GM12878 (cell line): ENCODE data around the gene ARHGAP9. TPM values are rescaled to one million over a fixed set of nuclear protein-coding genes. Genes with fewer than 3 reads are reported as not detected.

Experiments used
- ATAC-seq: fragments of 200-7000 bp; cut with Tn5 transposase; 3 replicates; pipeline ENCODE4 v1.9.1; 2020; ENCODE audit warnings: mild to moderate bottlenecking, moderate library complexity
- BruUV-seq: library from RNA; stranded (reverse); fragments of 400-500 nt; replicated peaks from 2 replicates; lab custom pipeline; 2021; lab: Mats Ljungman, UMichigan
- CTCF ChIA-PET: fragments of 300-600 bp; sonication (Branson Sonifier 250); formaldehyde crosslinking; extraction: SDS; loops from one replicate; lab custom pipeline; 2021; ENCODE audit warnings: inconsistent platforms; lab: Yijun Ruan, JAX
- POLR2A ChIA-PET: fragments of 350-600 bp; formaldehyde crosslinking; extraction: SDS; loops from one replicate; lab custom pipeline; 2021; ENCODE audit warnings: inconsistent platforms; lab: Charles Lee
- RAD21 ChIA-PET: fragments of 300-600 bp; sonication (Branson Sonifier 250); formaldehyde crosslinking; loops from one replicate; lab custom pipeline; 2023; ENCODE audit warnings: antibody characterized with exemption; ENCODE audit not compliant: unreplicated experiment; lab: Charles Lee
- SMC1A ChIA-PET: fragments of 300-600 bp; sonication (Branson Sonifier 250); formaldehyde crosslinking; loops from one replicate; lab custom pipeline; 2023; ENCODE audit not compliant: unreplicated experiment, uncharacterized antibody; lab: Charles Lee
- DNase-seq: peaks from one replicate; pipeline ENCODE4 v3.0.0-alpha.2; 2011; ENCODE audit warnings: low read depth, low spot score
- FAIRE-seq: peaks from 3 replicates; lab custom pipeline; 2011; peaks lifted over from hg19 to GRCh38; lab: Jason Lieb, UNC
- H2AFZ ChIP-seq: 2 replicates; pipeline ENCODE4 v1.6.0; 2011; ENCODE audit warnings: low read depth, low read length, control low read depth; ENCODE audit not compliant: control insufficient read depth
- H3K27ac ChIP-seq: 2 replicates; pipeline ENCODE4 v1.5.1; 2011; ENCODE audit warnings: control low read depth; ENCODE audit not compliant: control insufficient read depth, insufficient read depth
- H3K27me3 ChIP-seq, 2 experiments: replicated peaks in 1 of 2; 2 replicates each; pipeline versions ENCODE4 v1.6.0 to v1.6.1; 2011; ENCODE audit warnings: low read length in 1 of 2; ENCODE audit not compliant: control insufficient read depth in 2 of 2, insufficient read depth in 2 of 2
- H3K36me3 ChIP-seq, 2 experiments: 2 replicates each; pipeline ENCODE4 v1.5.1; 2011; ENCODE audit warnings: low read length in 1 of 2; ENCODE audit not compliant: control insufficient read depth in 2 of 2, insufficient read depth in 2 of 2
- H3K4me1 ChIP-seq: 2 replicates; pipeline ENCODE4 v1.6.1; 2011; ENCODE audit warnings: mild to moderate bottlenecking, low read length, moderate library complexity, mixed read lengths; ENCODE audit not compliant: control insufficient read depth, insufficient read depth
- H3K4me2 ChIP-seq: 2 replicates; pipeline ENCODE4 v1.6.0; 2011; ENCODE audit warnings: control low read depth; ENCODE audit not compliant: control insufficient read depth, insufficient read depth
- H3K4me3 ChIP-seq: fragments of 200-600 bp; sonication (generic); 2 replicates; pipeline ENCODE4 v1.5.1; 2016
- H3K79me2 ChIP-seq: 2 replicates; pipeline ENCODE4 v1.6.0; 2011; ENCODE audit warnings: low read length; ENCODE audit not compliant: control insufficient read depth, insufficient read depth
- H3K9ac ChIP-seq: 2 replicates; pipeline ENCODE4 v1.8.0; 2011; ENCODE audit warnings: low read length, control low read depth, mixed read lengths; ENCODE audit not compliant: control insufficient read depth, insufficient read depth
- H3K9me3 ChIP-seq: replicated peaks from 3 replicates; pipeline ENCODE4 v1.5.1; 2011; ENCODE audit warnings: mild to moderate bottlenecking, low read length; ENCODE audit not compliant: control insufficient read depth, insufficient read depth
- H4K20me1 ChIP-seq: 2 replicates; pipeline ENCODE4 v1.6.0; 2011; ENCODE audit not compliant: control insufficient read depth, insufficient read depth
- CBX3 ChIP-seq: fragments of 200-600 bp; sonication (generic); IDR thresholded peaks from 2 replicates; pipeline ENCODE4 v1.6.1; 2016; ENCODE audit warnings: low read depth, borderline replicate concordance
- EED ChIP-seq: sonication (generic); IDR thresholded peaks from 2 replicates; pipeline ENCODE4 v1.6.1; 2016; ENCODE audit warnings: antibody characterized with exemption, low read depth
- HDGF ChIP-seq: fragments of 450-650 bp; IDR thresholded peaks from 2 replicates; pipeline ENCODE4 v1.6.1; 2016; ENCODE audit warnings: antibody characterized with exemption
- IKZF1 ChIP-seq: fragments of 450-650 bp; conservative IDR thresholded peaks from 2 replicates; pipeline ENCODE4 v1.6.1; 2017; ENCODE audit warnings: antibody characterized with exemption, mild to moderate bottlenecking
- LARP7 ChIP-seq: fragments of 450-650 bp; IDR thresholded peaks from 2 replicates; pipeline ENCODE4 v1.6.1; 2017; ENCODE audit warnings: mild to moderate bottlenecking
- MEF2B ChIP-seq: fragments of 450-650 bp; IDR thresholded peaks from 2 replicates; pipeline ENCODE4 v1.6.1; 2018; ENCODE audit warnings: mild to moderate bottlenecking, moderate library complexity; ENCODE audit not compliant: partially characterized antibody, poor library complexity, severe bottlenecking
- NFYA ChIP-seq: IDR thresholded peaks from 2 replicates; pipeline ENCODE4 v1.6.1; 2011; ENCODE audit warnings: low read depth, mild to moderate bottlenecking, low read length, improper control_type of control experiment, borderline replicate concordance
- POU2F2 ChIP-seq: IDR thresholded peaks from 3 replicates; pipeline ENCODE4 v1.6.1; 2011; ENCODE audit warnings: low read depth, mild to moderate bottlenecking, low read length, borderline replicate concordance
- SMC3 ChIP-seq: IDR thresholded peaks from 2 replicates; pipeline ENCODE4 v1.6.1; 2011; ENCODE audit warnings: low read length, improper control_type of control experiment, borderline replicate concordance
- STAT1 ChIP-seq: fragments of 450-650 bp; conservative IDR thresholded peaks from 2 replicates; pipeline ENCODE4 v1.6.1; 2014; ENCODE audit warnings: antibody characterized with exemption, mild to moderate bottlenecking
- WGBS: methylation state at CpG from one replicate; pipeline ENCODE4 v1.1.6; 2016; ENCODE audit warnings: low lambda C conversion rate; ENCODE audit not compliant: insufficient replicate concordance, insufficient coverage; ENCODE audit errors: missing lambda C conversion rate; 5-methylcytosine and 5-hydroxymethylcytosine counted together
- in situ Hi-C: fragments of 300-500 bp; cut with MboI; formaldehyde crosslinking; loops from 9 replicates; pipeline ENCODE4 v1.14.3; 2018; ENCODE audit warnings: mixed read lengths
- intact Hi-C: fragments of 100-400 bp; cut with micrococcal nuclease; formaldehyde crosslinking; loops from one replicate; pipeline ENCODE4 v1.14.2; 2022; ENCODE audit not compliant: unreplicated experiment
- polyA plus RNA-seq, 11 experiments: library from polyadenylated mRNA; depleted of rRNA in 4 of 11; unstranded in 6 of 11; stranded (reverse) in 5 of 11; fragments of >200 nt; fragmentation: Nextera tagmentation in 4 of 11; fragmentation: Illumina TruSeq in 1 of 11; extraction: Ambion mirVana in 4 of 11; extraction: Trizol in 1 of 11; gene quantifications; 1 replicate in 1 of 11; 2 replicates in 10 of 11; pipeline versions ENCODE4 v1.2.1 to v1.2.3, GENCODE V29; 2011 to 2016; ENCODE audit warnings: inconsistent platforms in 2 of 11, missing spikeins in 2 of 11, low read depth in 1 of 11
- total RNA-seq, 4 experiments: library from RNA; depleted of rRNA in 3 of 4; stranded (reverse); fragments of >200 nt in 3 of 4; fragmentation: Illumina TruSeq in 1 of 4; extraction: Trizol in 1 of 4; gene quantifications; 2 replicates each; pipeline versions ENCODE4 v1.2.1 to v1.2.3, GENCODE V29; 2013 to 2021
- TF ChIP-seq, protein P1 (sequence below): IDR thresholded peaks from 2 replicates; pipeline ENCODE4 v1.6.1; 2011; ENCODE audit warnings: borderline replicate concordance, low read depth, mild to moderate bottlenecking, moderate library complexity, low read length; ENCODE audit not compliant: insufficient read depth, poor library complexity, severe bottlenecking
- TF ChIP-seq, protein P2 (sequence below): IDR thresholded peaks from 2 replicates; pipeline ENCODE4 v1.6.1; 2012; ENCODE audit warnings: low read depth, low read length, improper control_type of control experiment
- TF ChIP-seq, protein P3 (sequence below): fragments of 450-650 bp; IDR thresholded peaks from 2 replicates; pipeline ENCODE4 v1.6.1; 2017; ENCODE audit warnings: mild to moderate bottlenecking
- TF ChIP-seq, protein P4 (sequence below): fragments of 450-650 bp; IDR thresholded peaks from 2 replicates; pipeline ENCODE4 v1.6.1; 2016; ENCODE audit warnings: mild to moderate bottlenecking

ARHGAP9 gene
- total and polyA plus RNA-seq, 10 of the 15 experiments (the other 5 are each of a cell fraction or from before 2014, with no cell fraction given) = 19.5 to 102 (median 76.8) TPM

DNA sequence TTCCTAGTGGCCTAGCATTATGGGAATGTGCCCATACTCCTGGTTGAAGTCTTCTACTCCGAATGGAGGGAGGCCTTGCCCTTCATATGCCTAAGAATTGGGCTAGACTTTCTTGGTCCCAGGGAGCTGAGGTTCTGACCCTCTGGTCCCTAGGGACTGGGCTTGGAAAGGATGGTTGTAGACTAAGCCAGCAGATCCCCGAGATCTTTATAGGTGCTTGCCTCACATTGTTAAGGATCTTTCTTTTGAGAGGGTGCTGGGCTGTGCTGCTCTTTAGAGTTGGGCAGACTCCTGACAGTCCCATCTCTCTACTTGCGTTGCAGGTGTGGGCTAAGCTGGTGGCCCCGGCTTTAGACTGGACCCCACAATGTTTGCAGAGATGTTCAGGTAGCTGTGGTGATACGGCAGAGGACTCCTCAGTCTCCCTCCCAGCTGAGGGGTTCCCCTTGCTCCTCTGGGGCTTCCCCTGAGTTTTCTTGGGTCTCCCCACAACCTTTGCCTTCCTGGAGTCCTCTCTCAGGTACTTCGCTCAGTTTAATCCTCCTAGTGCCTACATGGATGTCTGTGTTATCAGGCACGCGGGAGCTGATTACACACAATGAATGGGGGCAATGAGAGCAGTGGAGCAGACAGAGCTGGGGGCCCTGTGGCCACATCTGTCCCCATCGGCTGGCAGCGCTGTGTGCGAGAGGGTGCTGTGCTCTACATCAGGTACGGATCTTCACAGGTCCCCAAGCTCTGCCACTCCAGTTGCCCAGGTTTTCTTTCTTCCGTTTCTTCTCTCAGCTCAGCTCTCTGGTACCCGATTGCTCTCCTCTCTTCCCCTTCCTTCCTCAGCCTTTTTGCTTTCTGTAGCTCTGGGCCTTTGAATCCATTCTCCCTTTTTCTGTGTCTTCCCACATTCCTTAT, 44.3 kb upstream of the ARHGAP9 start:
- H2AFZ ChIP-seq = no peak overlapping the region
- H3K79me2 ChIP-seq = peaks cover 36% of the 10 kb centered on the region
- CTCF ChIA-PET = interaction anchor here (0.6 to 2.6 kb wide), 13 partner anchors 8 to 767 kb away, joined by 3 to 16 read pairs (median 4); partner anchors contain the start of genes B4GALNT1 and GLI1
- peaks cover 13 to 17% of the 10 kb centered on the region in 2 experiments for H3K36me3 ChIP-seq
- H3K27me3 ChIP-seq = no peaks in the 10 kb centered on the region
- H3K9me3 ChIP-seq = no peaks in the 10 kb centered on the region
- peak overlapping the region; percentile 87 for H3K27ac ChIP-seq
- no peaks in the 10 kb centered on the region for H4K20me1 ChIP-seq
- WGBS = 50% methylated on average over 14 of the region's 14 CpGs
- peak; percentile 81 for FAIRE-seq
- SMC1A ChIA-PET = interaction anchor here (0.6 to 1.9 kb wide), 7 partner anchors 9 to 111 kb away, joined by 3 to 9 read pairs (median 3); partner anchors contain the start of gene INHBE
- ATAC-seq = no peak
- TF ChIP-seq MEF2B = peak; percentile 81
- TF ChIP-seq EED = no peak
- TF ChIP-seq, protein P1, sequence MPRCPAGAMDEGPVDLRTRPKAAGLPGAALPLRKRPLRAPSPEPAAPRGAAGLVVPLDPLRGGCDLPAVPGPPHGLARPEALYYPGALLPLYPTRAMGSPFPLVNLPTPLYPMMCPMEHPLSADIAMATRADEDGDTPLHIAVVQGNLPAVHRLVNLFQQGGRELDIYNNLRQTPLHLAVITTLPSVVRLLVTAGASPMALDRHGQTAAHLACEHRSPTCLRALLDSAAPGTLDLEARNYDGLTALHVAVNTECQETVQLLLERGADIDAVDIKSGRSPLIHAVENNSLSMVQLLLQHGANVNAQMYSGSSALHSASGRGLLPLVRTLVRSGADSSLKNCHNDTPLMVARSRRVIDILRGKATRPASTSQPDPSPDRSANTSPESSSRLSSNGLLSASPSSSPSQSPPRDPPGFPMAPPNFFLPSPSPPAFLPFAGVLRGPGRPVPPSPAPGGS = peak; percentile 18
- TF ChIP-seq, protein P2, sequence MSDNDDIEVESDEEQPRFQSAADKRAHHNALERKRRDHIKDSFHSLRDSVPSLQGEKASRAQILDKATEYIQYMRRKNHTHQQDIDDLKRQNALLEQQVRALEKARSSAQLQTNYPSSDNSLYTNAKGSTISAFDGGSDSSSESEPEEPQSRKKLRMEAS = no peak
- TF ChIP-seq IKZF1 = no peak
- TF ChIP-seq STAT1 = no peak
- TF ChIP-seq NFYA = no peak
- TF ChIP-seq, protein P3, sequence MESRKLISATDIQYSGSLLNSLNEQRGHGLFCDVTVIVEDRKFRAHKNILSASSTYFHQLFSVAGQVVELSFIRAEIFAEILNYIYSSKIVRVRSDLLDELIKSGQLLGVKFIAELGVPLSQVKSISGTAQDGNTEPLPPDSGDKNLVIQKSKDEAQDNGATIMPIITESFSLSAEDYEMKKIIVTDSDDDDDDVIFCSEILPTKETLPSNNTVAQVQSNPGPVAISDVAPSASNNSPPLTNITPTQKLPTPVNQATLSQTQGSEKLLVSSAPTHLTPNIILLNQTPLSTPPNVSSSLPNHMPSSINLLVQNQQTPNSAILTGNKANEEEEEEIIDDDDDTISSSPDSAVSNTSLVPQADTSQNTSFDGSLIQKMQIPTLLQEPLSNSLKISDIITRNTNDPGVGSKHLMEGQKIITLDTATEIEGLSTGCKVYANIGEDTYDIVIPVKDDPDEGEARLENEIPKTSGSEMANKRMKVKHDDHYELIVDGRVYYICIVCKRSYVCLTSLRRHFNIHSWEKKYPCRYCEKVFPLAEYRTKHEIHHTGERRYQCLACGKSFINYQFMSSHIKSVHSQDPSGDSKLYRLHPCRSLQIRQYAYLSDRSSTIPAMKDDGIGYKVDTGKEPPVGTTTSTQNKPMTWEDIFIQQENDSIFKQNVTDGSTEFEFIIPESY = no peak
- TF ChIP-seq POU2F2 = no peak
- no peak for TF ChIP-seq CBX3
- 0 out of 2 replicates have a peak, but pooled peaks have one; percentile 25 for TF ChIP-seq LARP7
- TF ChIP-seq HDGF = no peak
- no peak for TF ChIP-seq SMC3
- TF ChIP-seq, protein P4, sequence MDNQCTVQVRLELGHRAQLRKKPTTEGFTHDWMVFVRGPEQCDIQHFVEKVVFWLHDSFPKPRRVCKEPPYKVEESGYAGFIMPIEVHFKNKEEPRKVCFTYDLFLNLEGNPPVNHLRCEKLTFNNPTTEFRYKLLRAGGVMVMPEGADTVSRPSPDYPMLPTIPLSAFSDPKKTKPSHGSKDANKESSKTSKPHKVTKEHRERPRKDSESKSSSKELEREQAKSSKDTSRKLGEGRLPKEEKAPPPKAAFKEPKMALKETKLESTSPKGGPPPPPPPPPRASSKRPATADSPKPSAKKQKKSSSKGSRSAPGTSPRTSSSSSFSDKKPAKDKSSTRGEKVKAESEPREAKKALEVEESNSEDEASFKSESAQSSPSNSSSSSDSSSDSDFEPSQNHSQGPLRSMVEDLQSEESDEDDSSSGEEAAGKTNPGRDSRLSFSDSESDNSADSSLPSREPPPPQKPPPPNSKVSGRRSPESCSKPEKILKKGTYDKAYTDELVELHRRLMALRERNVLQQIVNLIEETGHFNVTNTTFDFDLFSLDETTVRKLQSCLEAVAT = peak; percentile 78
- no TSS peak for BruUV-seq
- RAD21 ChIA-PET = interaction anchor here (0.5 to 2.1 kb wide), 11 partner anchors 9 to 280 kb away, joined by 3 to 11 read pairs (median 3); partner anchors contain the start of genes DCTN2 and GLI1
- H3K4me3 ChIP-seq = peak overlapping the region; percentile 99
- in situ Hi-C loops = no loop called here
- no peak for DNase-seq
- H3K9ac ChIP-seq = peak overlapping the region; percentile 86
- H3K4me1 ChIP-seq = peaks cover 29% of the 10 kb centered on the region
- intact Hi-C loops = loop anchor here (2.0 to 5.0 kb wide), 3 partner anchors 23 to 62 kb away; partner anchors contain the start of genes ARHGAP9 and DCTN2
- POLR2A ChIA-PET = interaction anchor here (0.5 to 2.2 kb wide), 8 partner anchors 22 to 834 kb away, joined by 3 to 11 read pairs (median 4); partner anchors contain the start of genes DCTN2 and MARS1
- peak overlapping the region; percentile 96 for H3K4me2 ChIP-seq
